Fibroblast of lung (primary cell): ENCODE results near the gene CLMP. TPM values are rescaled to one million over a fixed set of nuclear protein-coding genes. Genes with fewer than 3 reads are reported as not detected.

Source experiments
- DNase-seq, 2 donors: peaks; one replicate each; pipeline versions ENCODE4 v3.0.0 to v3.0.0-alpha.2; 2010; ENCODE audit warnings: low read depth in 2 of 2
- H2AFZ ChIP-seq: 2 replicates; pipeline ENCODE4 v1.5.1; 2012; ENCODE audit warnings: low read length, control low read depth, inconsistent platforms
- H3K27ac ChIP-seq: 2 replicates; pipeline ENCODE4 v1.5.1; 2011; ENCODE audit warnings: low read length, control low read depth; ENCODE audit not compliant: insufficient read depth
- H3K27me3 ChIP-seq: 2 replicates; pipeline ENCODE4 v1.5.1; 2011; ENCODE audit warnings: mild to moderate bottlenecking, low read length; ENCODE audit not compliant: control insufficient read depth, insufficient read depth
- H3K36me3 ChIP-seq: 2 replicates; pipeline ENCODE4 v1.5.1; 2011; ENCODE audit warnings: low read length; ENCODE audit not compliant: control insufficient read depth, insufficient read depth
- H3K4me1 ChIP-seq: 2 replicates; pipeline ENCODE4 v1.5.1; 2011; ENCODE audit warnings: low read length; ENCODE audit not compliant: control insufficient read depth, insufficient read depth; ENCODE audit errors: extremely low read depth
- H3K4me2 ChIP-seq: 2 replicates; pipeline ENCODE4 v1.5.1; 2011; ENCODE audit warnings: low read length, control low read depth; ENCODE audit not compliant: insufficient read depth; ENCODE audit errors: extremely low read depth
- H3K4me3 ChIP-seq, 4 experiments: fragments of 200-600 bp in 1 of 4; sonication (generic) in 1 of 4; replicated peaks in 1 of 4; 2 replicates each; pipeline ENCODE4 v1.5.1; 2011 to 2016; ENCODE audit warnings: low read length in 4 of 4, low read depth in 3 of 4, mild to moderate bottlenecking in 3 of 4, control low read depth in 2 of 4, inconsistent platforms in 1 of 4, mixed read lengths in 1 of 4; ENCODE audit not compliant: insufficient read depth in 1 of 4; ENCODE audit errors: control extremely low read depth in 1 of 4
- H3K79me2 ChIP-seq: 2 replicates; pipeline ENCODE4 v1.5.1; 2012; ENCODE audit warnings: mild to moderate bottlenecking, low read length, inconsistent platforms; ENCODE audit not compliant: control insufficient read depth, insufficient read depth
- H3K9ac ChIP-seq: 2 replicates; pipeline ENCODE4 v1.5.1; 2011; ENCODE audit warnings: mild to moderate bottlenecking, low read length, control low read depth; ENCODE audit not compliant: insufficient read depth
- H3K9me3 ChIP-seq: 2 replicates; pipeline ENCODE4 v1.5.1; 2012; ENCODE audit warnings: low read depth, low read length; ENCODE audit not compliant: control insufficient read depth, insufficient read depth
- H4K20me1 ChIP-seq: 2 replicates; pipeline ENCODE4 v1.5.1; 2011; ENCODE audit warnings: low read length; ENCODE audit not compliant: control insufficient read depth, insufficient read depth; ENCODE audit errors: extremely low read depth
- EZH2 ChIP-seq: IDR thresholded peaks from 2 replicates; pipeline ENCODE4 v1.5.1; 2012; ENCODE audit warnings: low read length, control low read depth, mild to moderate bottlenecking; ENCODE audit errors: missing control alignments
- polyA plus RNA-seq, 2 donors: library from polyadenylated mRNA; depleted of rRNA in 1 of 2; stranded (reverse) in 1 of 2; unstranded in 1 of 2; fragments of >200 nt; gene quantifications; 2 replicates each; pipeline ENCODE4 v1.2.1, GENCODE V29; 2011 to 2012; ENCODE audit warnings: missing spikeins in 1 of 2
- total RNA-seq: library from RNA; depleted of rRNA; stranded (reverse); fragments of >200 nt; gene quantifications from 2 replicates; pipeline ENCODE4 v1.2.1, GENCODE V29; 2014
- TF ChIP-seq, protein P1 (sequence below), 2 donors: IDR thresholded peaks in 1 of 2; conservative IDR thresholded peaks in 1 of 2; 1 replicate in 1 of 2; 2 replicates in 1 of 2; pipeline ENCODE4 v1.5.1; 2011 to 2012; ENCODE audit warnings: low read length in 2 of 2, control low read depth in 1 of 2, inconsistent platforms in 1 of 2, low read depth in 1 of 2, mild to moderate bottlenecking in 1 of 2

Gene CLMP
- total and polyA plus RNA-seq, 2 donors (not counting 1 experiment from before 2014, with no cell fraction given), result 107 to 243 TPM

- Histone ChIP-seq H3K9me3 (no peaks in the 10 kb centered on the region), H3K4me1 (no peaks in the 10 kb centered on the region), H3K4me2 (no peak overlapping the region), H3K27ac (no peak overlapping the region), H3K79me2 (peaks cover 45% of the 10 kb centered on the region), H2AFZ (no peak overlapping the region), H3K4me3 (no peak overlapping the region), H3K27me3 (no peaks in the 10 kb centered on the region), H4K20me1 (no peaks in the 10 kb centered on the region), H3K36me3 (no peaks in the 10 kb centered on the region), H3K9ac (no peak overlapping the region)
- TF ChIP-seq, protein P1, sequence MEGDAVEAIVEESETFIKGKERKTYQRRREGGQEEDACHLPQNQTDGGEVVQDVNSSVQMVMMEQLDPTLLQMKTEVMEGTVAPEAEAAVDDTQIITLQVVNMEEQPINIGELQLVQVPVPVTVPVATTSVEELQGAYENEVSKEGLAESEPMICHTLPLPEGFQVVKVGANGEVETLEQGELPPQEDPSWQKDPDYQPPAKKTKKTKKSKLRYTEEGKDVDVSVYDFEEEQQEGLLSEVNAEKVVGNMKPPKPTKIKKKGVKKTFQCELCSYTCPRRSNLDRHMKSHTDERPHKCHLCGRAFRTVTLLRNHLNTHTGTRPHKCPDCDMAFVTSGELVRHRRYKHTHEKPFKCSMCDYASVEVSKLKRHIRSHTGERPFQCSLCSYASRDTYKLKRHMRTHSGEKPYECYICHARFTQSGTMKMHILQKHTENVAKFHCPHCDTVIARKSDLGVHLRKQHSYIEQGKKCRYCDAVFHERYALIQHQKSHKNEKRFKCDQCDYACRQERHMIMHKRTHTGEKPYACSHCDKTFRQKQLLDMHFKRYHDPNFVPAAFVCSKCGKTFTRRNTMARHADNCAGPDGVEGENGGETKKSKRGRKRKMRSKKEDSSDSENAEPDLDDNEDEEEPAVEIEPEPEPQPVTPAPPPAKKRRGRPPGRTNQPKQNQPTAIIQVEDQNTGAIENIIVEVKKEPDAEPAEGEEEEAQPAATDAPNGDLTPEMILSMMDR (conservative IDR thresholded peaks at IDR 0.05 in 1 of 2, IDR thresholded peaks at IDR 0.05 in 1 of 2; ENCODE audit: low read depth in 1 of 2, low read length in 2 of 2), result no peak
- TF ChIP-seq EZH2, result no peak
- no peak for DNase-seq
These were observed 43.7 kb downstream of the CLMP start for GRCh38 chr11:123151366-123151765.

DNA sequence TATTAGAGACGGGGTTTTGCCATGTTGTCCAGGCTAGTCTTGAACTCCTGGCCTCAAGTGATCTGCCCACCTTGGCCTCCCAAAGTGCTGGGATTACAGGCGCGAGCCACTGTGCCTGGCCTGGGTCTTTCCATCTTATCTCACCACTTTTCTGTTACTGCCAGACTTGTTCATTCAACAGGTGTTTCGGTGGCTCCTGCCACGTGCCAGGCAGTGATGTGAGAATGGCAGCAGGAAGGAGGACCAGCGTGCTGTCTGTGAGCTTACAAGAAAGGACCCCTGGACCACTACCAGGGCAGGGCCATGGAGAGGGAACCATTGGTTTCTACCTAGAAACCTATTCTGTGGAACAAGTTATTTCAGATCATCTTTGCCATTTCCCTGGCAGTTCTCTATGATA is 44.2 kb downstream of the CLMP start:
- Histone ChIP-seq H3K27me3 (no peaks in the 10 kb centered on the region), H2AFZ (no peak overlapping the region), H3K36me3 (no peaks in the 10 kb centered on the region), H3K4me1 (peaks cover 4% of the 10 kb centered on the region), H3K27ac (no peak overlapping the region), H4K20me1 (no peaks in the 10 kb centered on the region), H3K4me2 (no peak overlapping the region), H3K9ac (no peak overlapping the region), H3K9me3 (no peaks in the 10 kb centered on the region), H3K4me3 (no peak overlapping the region), H3K79me2 (peaks cover 46% of the 10 kb centered on the region)
- TF ChIP-seq, protein P1 (conservative IDR thresholded peaks at IDR 0.05 in 1 of 2, IDR thresholded peaks at IDR 0.05 in 1 of 2; ENCODE audit: low read depth in 1 of 2, low read length in 2 of 2), result no peak
- no peak for TF ChIP-seq EZH2
- no peak for DNase-seq

GRCh38 chr11:123148965-123149364 is 46.1 kb downstream of the CLMP start:
- H3K27ac ChIP-seq, result no peak overlapping the region
- no peak for TF ChIP-seq EZH2
- TF ChIP-seq, protein P1 (conservative IDR thresholded peaks at IDR 0.05 in 1 of 2, IDR thresholded peaks at IDR 0.05 in 1 of 2; ENCODE audit: low read depth in 1 of 2, low read length in 2 of 2), result no peak
- H2AFZ ChIP-seq, result no peak overlapping the region
- H4K20me1 ChIP-seq, result no peaks in the 10 kb centered on the region
- DNase-seq, result no peak
- no peaks in the 10 kb centered on the region for H3K36me3 ChIP-seq
- no peaks in the 10 kb centered on the region for H3K9me3 ChIP-seq
- no peak overlapping the region for H3K9ac ChIP-seq
- no peak overlapping the region for H3K4me3 ChIP-seq
- no peak overlapping the region for H3K4me2 ChIP-seq
- no peaks in the 10 kb centered on the region for H3K27me3 ChIP-seq
- peaks cover 41% of the 10 kb centered on the region for H3K79me2 ChIP-seq
- peaks cover 8% of the 10 kb centered on the region for H3K4me1 ChIP-seq
